ENCODE measurements around the gene SND1.

- no peak for TF ChIP-seq CTCF (IDR thresholded peaks at IDR 0.05; ENCODE audit: insufficient read depth, low read length, poor library complexity, severe bottlenecking)
- no peak for TF ChIP-seq EZH2phosphoT487 (conservative IDR thresholded peaks at IDR 0.05; ENCODE audit: low read length)
Measured at GRCh38 chr7:127769696-127770400, 117.9 kb downstream of the SND1 start.

Measured in SU-DHL-6 (cell line).